HG02840 (cell line): Measurements from ENCODE around the gene FBXL15.

Source experiments
- ATAC-seq: cut with Tn5 transposase; IDR thresholded peaks from one replicate; pipeline ENCODE4 v1.9.1; 2021; ENCODE audit warnings: mild to moderate bottlenecking, moderate library complexity, moderate number of reproducible peaks; ENCODE audit not compliant: unreplicated experiment, low FRiP score

The FBXL15 gene

DNA sequence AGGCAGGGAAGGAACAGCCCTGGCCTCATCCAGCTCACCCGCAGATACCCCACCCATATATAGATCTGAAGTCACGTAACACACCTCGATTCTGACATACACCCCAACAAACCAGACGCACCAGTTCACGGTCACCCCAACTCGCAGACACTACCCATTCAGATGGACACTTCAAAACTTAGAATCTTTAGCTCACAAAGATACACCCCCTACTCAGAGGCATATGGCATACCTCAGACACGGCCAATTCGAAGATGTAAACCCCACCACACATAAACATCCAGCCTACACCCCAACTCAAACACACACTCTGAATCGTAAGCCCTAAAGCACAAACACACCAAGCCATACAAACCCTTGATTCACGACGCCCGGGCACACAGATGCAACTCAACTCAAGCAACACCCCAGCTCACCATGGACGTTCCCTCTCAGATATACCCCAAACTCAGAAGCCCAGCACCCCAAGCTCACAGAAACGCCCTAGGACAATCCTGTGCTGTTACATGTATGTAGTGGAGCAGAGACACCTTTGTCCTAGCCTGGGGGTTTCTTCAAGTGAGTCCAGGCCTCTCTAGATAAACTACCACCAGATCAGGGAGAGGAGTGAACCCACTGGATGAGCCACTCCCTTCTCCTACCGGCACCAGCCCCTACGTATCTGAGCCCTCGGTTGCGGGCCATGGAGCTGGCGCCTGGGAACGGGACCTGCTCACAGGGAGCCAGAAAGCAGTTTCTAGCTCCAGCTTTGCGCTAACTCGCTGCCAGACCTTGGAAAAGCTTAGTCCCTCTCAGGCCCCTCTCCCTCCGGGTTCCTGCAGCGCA is 10.8 kb upstream of the FBXL15 start:
- ATAC-seq: no peak

- no peak for ATAC-seq
Measured at GRCh38 chr10:102410429-102411073, 10.1 kb upstream of the FBXL15 start.

- no peak for ATAC-seq
Measured at GRCh38 chr10:102411341-102412255, 9.0 kb upstream of the FBXL15 start.

DNA sequence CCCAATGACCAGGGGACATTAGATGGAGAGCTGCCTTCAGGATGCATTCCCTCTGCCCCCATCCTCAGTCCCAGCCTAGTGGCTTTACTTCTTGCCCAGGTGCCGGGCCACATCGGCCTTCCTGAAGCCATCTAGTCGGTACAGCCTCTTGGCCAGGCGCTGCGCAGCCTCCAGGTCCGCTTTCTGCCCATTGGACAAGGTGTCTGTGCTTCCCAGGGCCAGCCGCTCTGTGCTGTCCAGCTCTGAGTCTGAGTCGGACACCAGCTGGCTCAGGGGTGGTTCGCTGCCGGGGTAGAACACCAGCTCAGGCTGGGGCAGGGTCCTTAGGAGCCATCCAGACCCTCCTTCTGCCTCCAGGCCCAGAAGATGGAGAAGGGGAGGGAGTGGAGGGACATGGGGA is 8.3 kb upstream of the FBXL15 start:
- ATAC-seq: no peak

DNA sequence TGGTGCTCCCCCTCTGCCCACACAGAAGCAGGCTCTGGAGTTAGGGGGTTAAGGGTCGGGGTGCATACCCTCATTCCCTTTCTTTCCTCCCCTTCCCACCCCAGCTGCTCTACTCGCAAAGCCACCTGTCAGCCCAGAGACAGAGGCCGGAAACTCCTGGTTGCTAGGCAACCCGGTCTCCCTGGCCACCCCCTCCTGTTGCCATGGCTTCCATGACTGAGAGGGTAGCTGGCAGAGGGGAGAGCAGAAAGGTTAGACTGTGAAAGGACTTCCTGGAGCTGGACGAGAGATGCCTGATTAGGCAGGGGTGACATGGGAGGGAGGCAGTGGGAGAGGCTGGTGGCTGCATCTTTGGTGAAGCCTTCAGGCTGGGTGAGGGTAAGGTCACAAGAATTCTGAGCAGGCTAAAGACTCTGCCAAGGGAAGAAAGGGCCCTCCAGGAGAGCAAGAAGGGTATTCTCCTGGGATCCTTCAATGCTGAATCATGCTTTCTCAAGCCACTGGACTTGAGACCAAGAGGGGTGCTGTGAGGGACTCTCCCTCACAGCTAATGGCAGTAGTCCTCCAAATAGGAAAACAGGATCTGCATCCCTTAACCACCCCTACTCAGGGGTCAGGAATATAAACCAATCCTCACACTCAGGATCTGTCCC is 7.5 kb upstream of the FBXL15 start:
- ATAC-seq: no peak

DNA sequence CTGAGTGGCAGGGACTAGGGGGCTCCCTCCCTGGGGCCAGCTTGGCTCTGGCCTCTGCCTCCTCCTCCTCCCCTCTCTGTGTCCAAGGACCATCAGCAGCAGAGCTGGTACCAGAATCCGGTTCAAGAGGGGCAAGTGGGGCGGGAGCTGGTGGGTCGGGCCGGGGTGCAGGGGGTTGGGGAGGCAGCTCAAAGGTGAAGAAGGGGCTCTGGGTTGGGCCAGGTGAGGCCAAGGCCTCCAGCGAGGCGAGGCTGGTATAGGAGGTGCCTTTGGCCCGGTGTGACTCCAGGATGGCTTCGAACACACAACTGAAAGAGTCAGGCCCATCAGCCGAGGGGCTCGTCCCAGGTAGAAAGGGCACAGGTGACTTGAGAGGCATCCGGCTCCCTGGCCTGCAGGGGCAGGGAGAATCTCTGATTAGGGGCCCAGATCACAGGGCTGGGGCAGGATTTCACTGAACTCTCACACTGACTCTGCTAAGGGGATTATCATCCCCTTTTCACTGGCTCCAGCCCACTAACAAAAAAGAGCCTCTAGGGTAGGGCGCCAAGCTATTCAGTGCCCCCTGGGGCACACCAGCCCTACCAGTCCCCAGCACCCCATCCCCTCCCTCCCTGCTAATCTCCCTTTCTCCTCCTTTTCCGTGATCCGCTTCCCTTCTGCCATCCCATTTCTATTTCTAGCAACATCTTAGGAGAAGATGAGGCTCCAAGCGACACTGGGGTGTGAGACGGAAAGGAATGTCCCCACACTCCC is 6.7 kb upstream of the FBXL15 start:
- no peak for ATAC-seq

DNA sequence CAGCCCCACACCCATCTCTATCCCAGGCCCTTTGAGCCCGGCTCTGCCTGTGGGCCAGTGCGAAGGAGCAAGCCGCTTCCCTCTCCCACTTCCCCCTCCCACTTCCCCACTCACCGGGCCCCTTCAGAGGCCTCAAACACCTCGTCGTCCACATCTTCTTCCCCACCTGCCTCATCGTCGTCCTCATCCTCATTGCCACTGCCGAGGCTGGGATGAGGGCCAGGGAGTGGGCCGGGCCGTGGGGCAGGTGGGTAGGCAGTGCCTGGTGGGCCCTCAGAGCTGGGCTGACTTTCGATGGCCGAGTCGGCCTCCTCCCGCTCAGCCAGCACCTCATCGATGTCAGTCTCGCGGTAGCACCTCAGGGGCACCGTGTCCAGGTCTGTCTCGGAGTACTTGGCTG is 5.9 kb upstream of the FBXL15 start:
- no peak for ATAC-seq

DNA sequence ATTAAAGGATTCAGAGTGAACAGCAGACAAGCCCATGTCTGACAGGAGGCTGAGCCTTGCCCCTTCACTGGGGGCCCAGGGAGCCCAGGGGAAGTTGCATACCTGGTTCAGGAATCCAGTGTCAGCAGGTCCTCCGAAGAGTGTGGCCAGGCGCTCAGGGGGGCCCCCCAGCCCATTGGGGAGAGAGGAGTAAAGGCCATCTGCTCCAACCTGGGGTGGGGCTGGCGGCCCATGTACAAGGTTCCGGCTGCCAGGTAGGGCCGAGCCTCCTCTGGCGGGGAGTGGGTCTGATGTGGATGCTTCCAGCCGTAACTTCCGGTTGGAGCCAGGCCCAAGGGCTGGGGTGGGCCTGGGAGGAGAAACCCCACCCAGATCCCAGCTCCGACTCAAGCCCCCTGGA is 4.4 kb upstream of the FBXL15 start:
- ATAC-seq: no peak

DNA sequence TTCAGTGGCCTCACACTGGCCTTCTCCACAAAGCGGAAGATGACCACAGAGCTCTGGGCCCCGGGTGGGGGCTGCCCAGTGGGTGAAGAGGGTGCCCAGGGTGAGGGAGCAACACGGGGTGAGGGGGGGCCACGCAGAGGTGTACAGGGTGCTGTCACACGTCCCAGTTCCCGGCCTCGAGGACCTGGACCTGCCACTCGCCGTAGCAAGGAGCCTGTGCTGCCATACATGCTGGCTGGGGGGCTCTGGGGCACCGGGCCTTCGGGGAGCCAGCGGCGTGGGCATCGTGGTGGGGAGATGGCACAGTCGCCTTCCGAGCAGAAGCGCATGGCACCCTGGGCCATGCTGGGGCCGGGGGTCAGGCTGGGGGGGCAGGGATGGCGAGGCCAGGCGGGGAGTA is 3.9 kb upstream of the FBXL15 start:
- ATAC-seq: no peak

DNA sequence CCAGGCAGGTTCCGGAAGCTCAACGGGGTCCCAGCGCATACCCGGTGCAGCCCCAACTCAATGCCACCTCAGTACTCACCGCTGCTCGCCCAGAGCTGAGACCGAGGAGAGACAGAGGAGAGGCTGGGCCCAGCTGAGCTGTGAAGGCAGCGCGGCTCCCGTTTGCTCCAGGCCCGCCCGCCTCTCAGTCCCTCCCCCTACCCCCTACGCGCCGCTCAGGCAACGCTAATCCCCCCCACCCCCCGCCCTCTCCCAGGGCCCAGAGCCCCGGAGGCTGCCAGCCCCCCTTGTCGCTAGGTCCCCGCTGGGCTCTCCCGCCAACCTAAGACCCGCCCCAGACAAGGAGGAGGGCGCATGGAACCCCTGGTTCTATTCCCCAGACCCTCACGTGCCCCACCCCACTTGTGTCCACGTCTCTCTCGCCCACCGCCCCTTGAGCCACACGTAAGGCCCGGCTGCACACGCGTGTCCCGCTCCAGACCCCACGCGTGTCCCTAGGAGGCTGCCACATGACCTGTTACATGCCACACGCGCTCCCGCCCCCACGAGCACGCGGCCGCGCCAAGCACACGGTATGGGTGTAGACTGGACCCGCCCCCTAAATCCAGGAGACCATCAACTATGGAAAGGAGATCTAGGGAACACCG is 1.9 kb upstream of the FBXL15 start, which contains the start of gene PSD:
Gene PSD (minus strand): TSS at position 164 of the 647 bp plus-strand sequence. CDS start 1,747 bp downstream, outside the sequence.
- no peak for ATAC-seq

GRCh38 chr10:102419269-102420180 is 1.1 kb upstream of the FBXL15 start:
- no peak for ATAC-seq

- no peak for ATAC-seq
Measured at GRCh38 chr10:102420181-102420713, 389 bp upstream of the FBXL15 start.

DNA sequence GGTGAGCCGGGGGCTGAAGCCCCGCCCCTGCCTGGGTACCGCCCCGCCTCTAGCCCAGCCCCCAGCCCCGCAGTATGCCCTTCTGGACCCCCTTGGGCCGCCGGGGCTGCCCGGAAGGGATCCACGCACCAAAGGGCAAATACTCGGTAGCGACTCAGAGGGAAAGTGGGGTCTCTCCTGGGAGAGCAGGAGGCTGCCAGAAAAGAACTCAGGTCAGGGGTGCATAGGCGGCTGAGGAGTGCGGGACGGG is 796 bp downstream of the FBXL15 start:
- no peak for ATAC-seq

DNA sequence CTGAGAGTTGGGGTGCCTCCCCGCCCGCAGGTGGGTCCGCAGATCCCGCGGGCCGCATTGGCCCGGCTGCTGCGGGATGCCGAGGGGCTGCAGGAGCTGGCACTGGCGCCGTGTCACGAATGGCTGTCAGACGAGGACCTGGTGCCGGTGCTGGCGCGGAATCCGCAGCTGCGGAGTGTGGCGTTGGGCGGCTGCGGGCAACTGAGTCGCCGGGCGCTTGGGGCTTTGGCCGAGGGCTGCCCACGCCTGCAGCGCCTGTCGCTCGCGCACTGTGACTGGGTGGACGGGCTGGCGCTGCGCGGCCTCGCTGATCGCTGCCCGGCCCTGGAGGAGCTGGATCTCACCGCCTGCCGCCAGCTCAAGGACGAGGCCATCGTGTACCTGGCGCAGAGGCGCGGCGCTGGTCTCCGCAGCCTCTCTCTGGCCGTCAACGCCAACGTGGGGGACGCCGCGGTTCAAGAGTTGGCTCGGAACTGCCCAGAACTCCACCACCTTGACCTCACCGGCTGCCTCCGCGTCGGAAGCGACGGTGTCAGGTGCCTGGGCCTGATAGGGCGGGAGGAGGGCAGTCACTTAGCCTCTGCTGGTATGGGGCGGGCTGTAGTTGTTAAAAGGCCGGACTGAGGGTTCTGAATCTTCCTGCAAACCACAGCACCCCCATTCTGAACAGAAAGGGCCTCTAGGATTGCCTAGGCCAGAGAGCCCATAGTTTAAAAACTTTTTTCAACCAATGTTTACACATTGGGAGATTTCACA is 1.3 kb downstream of the FBXL15 start:
- no peak for ATAC-seq

GRCh38 chr10:102422545-102423129 is 2.0 kb downstream of the FBXL15 start:
- no peak for ATAC-seq

DNA sequence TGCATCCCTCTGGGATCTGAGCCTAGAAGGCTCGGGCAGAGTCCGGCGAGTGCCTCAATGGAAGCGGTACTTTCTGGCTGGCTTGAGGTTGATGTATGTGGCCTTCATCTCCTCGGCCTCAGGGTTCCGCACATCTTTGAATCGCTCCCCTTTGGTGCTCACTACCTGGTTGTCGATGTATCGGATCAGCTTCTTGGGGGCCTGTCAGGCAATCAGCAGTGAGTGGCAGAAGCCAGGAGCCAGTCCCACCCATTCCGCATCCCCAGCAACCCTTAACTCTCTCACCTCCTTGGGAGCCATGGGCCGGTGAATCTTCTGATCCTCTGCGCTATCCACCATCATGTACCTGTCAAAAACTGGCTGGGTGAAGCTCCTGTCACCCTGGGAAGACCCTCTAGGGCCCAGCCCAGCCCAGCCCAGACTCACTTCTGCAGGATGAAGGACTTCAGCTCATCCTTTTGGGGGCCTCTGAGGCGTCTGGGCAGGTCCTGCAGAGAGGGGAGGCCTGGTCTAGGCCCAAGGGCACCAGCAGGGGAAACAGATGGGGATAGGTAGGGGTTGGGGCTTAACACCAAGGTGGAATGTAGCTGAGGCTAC is 2.8 kb downstream of the FBXL15 start:
- no peak for ATAC-seq

DNA sequence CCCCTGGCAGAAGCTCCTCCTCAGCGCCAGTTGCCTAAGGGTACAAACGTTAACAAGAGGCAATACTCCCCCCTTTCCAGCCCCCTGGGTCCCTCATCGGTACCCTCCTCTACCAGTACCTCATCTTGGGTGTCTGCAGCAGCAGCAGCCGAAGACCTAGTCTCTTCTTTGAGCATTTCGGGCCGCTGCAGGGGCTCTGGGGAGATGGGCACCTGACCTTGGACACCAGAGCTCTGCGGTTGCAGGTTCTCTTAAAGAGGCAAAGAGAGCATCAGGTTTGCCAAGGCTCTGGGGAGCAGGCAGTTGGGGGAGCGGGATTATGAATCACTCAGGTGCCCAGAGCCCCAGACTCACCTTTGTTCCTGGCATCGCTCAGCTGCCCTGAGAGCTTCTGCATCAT is 3.5 kb downstream of the FBXL15 start:
- no peak for ATAC-seq
